Ovary (tissue), 9 donors: Measurements from ENCODE around the gene ATP5PO. TPM values are rescaled to one million over a fixed set of nuclear protein-coding genes. Genes with fewer than 3 reads are reported as not detected.

Experiments
- DNase-seq, 5 donors: peaks; one replicate each; pipeline ENCODE4 v3.0.0-alpha.2; 2019 to 2020
- H3K27ac ChIP-seq, 2 donors: fragments of 200-600 bp; one replicate each; pipeline versions ENCODE4 v1.5.1 to v1.8.0; 2019 to 2022
- H3K27me3 ChIP-seq: fragments of 200-600 bp; one replicate; pipeline ENCODE4 v1.8.0; 2022
- H3K36me3 ChIP-seq: fragments of 200-600 bp; sonication (generic); one replicate; pipeline ENCODE4 v1.5.1; 2019
- H3K4me1 ChIP-seq: one replicate; pipeline ENCODE4 v1.8.1; 2013; ENCODE audit warnings: mild to moderate bottlenecking, moderate library complexity; ENCODE audit not compliant: insufficient read depth
- H3K4me3 ChIP-seq: fragments of 200-600 bp; sonication (generic); one replicate; pipeline ENCODE4 v1.5.1; 2017
- H3K9me3 ChIP-seq, 2 donors: fragments of 200-600 bp in 1 of 2; sonication (generic) in 1 of 2; one replicate each; pipeline versions ENCODE4 v1.5.1 to v1.8.1; 2013 to 2019; ENCODE audit warnings: mild to moderate bottlenecking in 1 of 2, moderate library complexity in 1 of 2
- EP300 ChIP-seq: sonication (generic); formaldehyde crosslinking; IDR thresholded peaks from one replicate; pipeline ENCODE4 v1.6.1; 2017; ENCODE audit warnings: antibody characterized with exemption
- POLR2A ChIP-seq: fragments of 450-650 bp; IDR thresholded peaks from one replicate; pipeline ENCODE4 v1.6.1; 2017; ENCODE audit warnings: antibody characterized with exemption, mild to moderate bottlenecking, moderate library complexity
- WGBS, 3 donors: extraction: QIAGEN DNeasy Blood & Tissue Kit in 1 of 3; methylation state at CpG; one replicate each; pipeline versions ENCODE4 v1.1.5 to v1.1.7; 2013 to 2017; 5-methylcytosine and 5-hydroxymethylcytosine counted together
- intact Hi-C, 4 donors: fragments of 100-400 bp; cut with DNase I; formaldehyde crosslinking; loops; one replicate each; pipeline versions ENCODE4 v1.11.0 to v1.15.1; 2022 to 2023
- polyA plus RNA-seq, 2 donors: library from polyadenylated mRNA; stranded (reverse); fragments of 200-250 nt in 1 of 2; fragments of 350-450 nt in 1 of 2; fragmentation: Illumina TruSeq in 1 of 2; extraction: RNeasy Lipid Tissue Mini Kit (QIAGEN cat#74804) in 1 of 2; gene quantifications; one replicate each; pipeline ENCODE4 v1.2.3, GENCODE V29; 2013 to 2014
- total RNA-seq, 7 donors: library from RNA; depleted of rRNA in 2 of 7; stranded (reverse); fragments of >200 nt in 2 of 7; fragmentation: NEBNext Ultra II Directional in 3 of 7; extraction: Animal tissue kit (Norgen Biotek cat#: 25700) in 3 of 7; gene quantifications; one replicate each; pipeline versions ENCODE4 v1.1.0 to v1.2.4, GENCODE V29; 2016 to 2023
- TF ChIP-seq, protein P1 (sequence below), 3 donors: fragments of 450-650 bp in 2 of 3; fragments of 200-600 bp in 1 of 3; IDR thresholded peaks; one replicate each; pipeline versions ENCODE4 v1.5.1 to v1.8.0; 2016 to 2022; ENCODE audit warnings: antibody characterized with exemption in 3 of 3, mild to moderate bottlenecking in 1 of 3
- donor health status: DM: no; HTN: no; CAD: no; lungs with moderate emphysema.
- donor health status: DM: no; HTN: no; CAD: no.
- donor health status: Bipolar disorder and iron deficiency.
- donor health status: DM: yes; HTN: yes; CAD: no.
- donor health status: DM: no; HTN: no; CAD: no.
- donor health status: DM: yes; HTN: yes; CAD: no.

ATP5PO gene
- total and polyA plus RNA-seq, 9 donors, result 144 to 283 (median 170) TPM

DNA sequence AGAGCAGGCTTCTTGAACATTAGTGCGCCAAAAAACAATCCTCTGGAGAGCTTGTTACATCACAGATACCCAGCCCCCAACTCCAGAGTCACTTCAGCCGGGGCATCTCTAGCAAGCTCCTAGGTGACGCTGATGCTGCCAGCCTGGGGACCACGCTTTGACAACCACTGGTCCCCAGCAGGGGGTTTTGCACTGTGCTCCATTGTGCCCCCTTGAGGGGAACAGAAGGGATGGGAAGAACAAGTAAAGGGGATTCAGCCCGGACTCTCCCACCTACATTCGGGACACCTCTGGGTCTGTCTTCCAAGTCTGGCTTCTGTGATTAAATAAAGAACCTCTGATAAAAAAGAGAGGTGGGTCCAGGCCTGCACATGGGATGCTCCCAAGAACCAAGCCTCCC is 60.4 kb downstream of the ATP5PO start:
- H3K27me3 ChIP-seq, result no peaks in the 10 kb centered on the region
- intact Hi-C loops, result no loop called here
- H3K27ac ChIP-seq, result no peak overlapping the region
- no peak overlapping the region for H3K4me3 ChIP-seq
- no peak for TF ChIP-seq EP300
- WGBS, 3 donors, result 94 to 97% (median 97%) methylated on average over 6 of the region's 6 CpGs
- DNase-seq, result no peak
- H3K9me3 ChIP-seq, result no peaks in the 10 kb centered on the region
- no peaks in the 10 kb centered on the region for H3K4me1 ChIP-seq
- no peaks in the 10 kb centered on the region for H3K36me3 ChIP-seq

DNA sequence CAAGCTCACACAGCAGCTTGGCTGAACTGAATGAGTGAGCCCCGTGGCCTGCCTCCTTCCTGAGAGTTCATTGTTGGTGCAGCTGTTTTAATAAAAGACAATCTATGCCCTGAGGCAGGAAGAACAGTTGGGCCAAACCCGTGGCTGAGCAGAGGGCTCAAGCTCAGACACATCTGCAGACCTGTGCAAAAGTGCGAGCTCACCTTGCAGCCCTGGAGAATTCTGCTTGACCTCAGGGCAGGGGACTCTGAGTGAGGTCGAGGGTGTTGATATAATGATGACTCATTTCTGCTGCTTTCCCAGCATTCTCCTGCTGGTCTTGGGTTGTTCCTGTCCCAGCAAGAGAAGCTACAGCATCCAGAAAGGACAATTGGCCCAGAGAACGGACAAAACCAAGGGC is 61.0 kb downstream of the ATP5PO start:
- 67 to 74% (median 71%) methylated on average over 5 of the region's 5 CpGs for WGBS, 3 donors

More for the DNA sequence above, 61.0 kb downstream of the ATP5PO start:
- TF ChIP-seq, protein P1, sequence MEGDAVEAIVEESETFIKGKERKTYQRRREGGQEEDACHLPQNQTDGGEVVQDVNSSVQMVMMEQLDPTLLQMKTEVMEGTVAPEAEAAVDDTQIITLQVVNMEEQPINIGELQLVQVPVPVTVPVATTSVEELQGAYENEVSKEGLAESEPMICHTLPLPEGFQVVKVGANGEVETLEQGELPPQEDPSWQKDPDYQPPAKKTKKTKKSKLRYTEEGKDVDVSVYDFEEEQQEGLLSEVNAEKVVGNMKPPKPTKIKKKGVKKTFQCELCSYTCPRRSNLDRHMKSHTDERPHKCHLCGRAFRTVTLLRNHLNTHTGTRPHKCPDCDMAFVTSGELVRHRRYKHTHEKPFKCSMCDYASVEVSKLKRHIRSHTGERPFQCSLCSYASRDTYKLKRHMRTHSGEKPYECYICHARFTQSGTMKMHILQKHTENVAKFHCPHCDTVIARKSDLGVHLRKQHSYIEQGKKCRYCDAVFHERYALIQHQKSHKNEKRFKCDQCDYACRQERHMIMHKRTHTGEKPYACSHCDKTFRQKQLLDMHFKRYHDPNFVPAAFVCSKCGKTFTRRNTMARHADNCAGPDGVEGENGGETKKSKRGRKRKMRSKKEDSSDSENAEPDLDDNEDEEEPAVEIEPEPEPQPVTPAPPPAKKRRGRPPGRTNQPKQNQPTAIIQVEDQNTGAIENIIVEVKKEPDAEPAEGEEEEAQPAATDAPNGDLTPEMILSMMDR (IDR thresholded peaks at IDR 0.05), result no peak
- TF ChIP-seq POLR2A, result no peak
- TF ChIP-seq EP300, result no peak
- DNase-seq, result no peak
- no peaks in the 10 kb centered on the region for H3K4me1 ChIP-seq
- intact Hi-C loops, result no loop called here
- no peak overlapping the region for H3K27ac ChIP-seq
- H3K4me3 ChIP-seq, result no peak overlapping the region
- H3K36me3 ChIP-seq, result no peaks in the 10 kb centered on the region
- no peaks in the 10 kb centered on the region for H3K27me3 ChIP-seq
- no peaks in the 10 kb centered on the region for H3K9me3 ChIP-seq

Other genes with a start within 250 kb of the ATP5PO start
- 10 to 100 TPM; 19.1 to 49.9 (median 45.8) TPM for gene MRPS6, start 157.8 kb upstream of the ATP5PO start, total RNA-seq
- 100 to 1,000 TPM in 1 of 2 donors, 10 to 100 TPM in 1; 54.2 to 104 TPM for gene MRPS6, start 157.8 kb upstream of the ATP5PO start, polyA plus RNA-seq
- 10 to 100 TPM in 6 of 7 donors, 1 to 10 TPM in 1; 9.8 to 16.9 (median 14.9) TPM for gene SLC5A3, start 157.8 kb upstream of the ATP5PO start, total RNA-seq
- gene SLC5A3, start 157.8 kb upstream of the ATP5PO start, polyA plus RNA-seq, result 1 to 10 TPM; 3.1 to 6.0 TPM